Activated naive CD8-positive, alpha-beta T cell treated with anti-CD3 and anti-CD28 coated beads for 36 hours (primary cell): ENCODE data around the gene LRRC14B. TPM values are rescaled to one million over a fixed set of nuclear protein-coding genes. Genes with fewer than 3 reads are reported as not detected.
"Not testable (repeated sequence)": the region's sequence is repeated elsewhere in the genome, so short reads cannot be mapped to it uniquely, and the experiment has no call there.

Source experiments
- DNase-seq: peaks from one replicate; pipeline ENCODE4 v3.0.0; 2021
- H3K27ac Mint-ChIP-seq: one replicate; pipeline ENCODE4 v1.8.0; 2022; ENCODE audit warnings: mild to moderate bottlenecking, moderate library complexity, mixed read lengths
- H3K27me3 Mint-ChIP-seq: one replicate; pipeline ENCODE4 v1.8.0; 2022; ENCODE audit warnings: mild to moderate bottlenecking, mixed read lengths
- H3K36me3 Mint-ChIP-seq: one replicate; pipeline ENCODE4 v1.8.0; 2021; ENCODE audit warnings: mild to moderate bottlenecking, mixed read lengths
- H3K4me1 Mint-ChIP-seq: one replicate; pipeline ENCODE4 v1.8.0; 2021; ENCODE audit warnings: mixed read lengths
- H3K4me3 Mint-ChIP-seq: one replicate; pipeline ENCODE4 v1.8.0; 2022; ENCODE audit warnings: mild to moderate bottlenecking, moderate library complexity, mixed read lengths
- H3K9me3 Mint-ChIP-seq: one replicate; pipeline ENCODE4 v1.8.0; 2022; ENCODE audit warnings: mixed read lengths
- total RNA-seq, 2 experiments: library from RNA; stranded (reverse); gene quantifications; one replicate each; pipeline ENCODE4 v1.2.3, GENCODE V29; 2021

Gene LRRC14B
- total RNA-seq, 2 experiments from 2014 or later, result 0.23 TPM; not detected in 1

GRCh38 chr5:199950-200645 is 8.8 kb downstream of the LRRC14B start:
- no peaks in the 10 kb centered on the region for H3K9me3 Mint-ChIP-seq
- no peaks in the 10 kb centered on the region for H3K4me1 Mint-ChIP-seq
- H3K36me3 Mint-ChIP-seq, result no peaks in the 10 kb centered on the region
- H3K27me3 Mint-ChIP-seq, result no peaks in the 10 kb centered on the region
- no peak for DNase-seq
- H3K4me3 Mint-ChIP-seq, result no peak overlapping the region
- H3K27ac Mint-ChIP-seq, result no peak overlapping the region

GRCh38 chr5:200985-201384 is 9.7 kb downstream of the LRRC14B start:
- H3K27me3 Mint-ChIP-seq, result no peaks in the 10 kb centered on the region
- H3K27ac Mint-ChIP-seq, result no peak overlapping the region
- no peaks in the 10 kb centered on the region for H3K4me1 Mint-ChIP-seq
- DNase-seq, result no peak
- H3K9me3 Mint-ChIP-seq, result no peaks in the 10 kb centered on the region
- H3K4me3 Mint-ChIP-seq, result no peak overlapping the region
- H3K36me3 Mint-ChIP-seq, result no peaks in the 10 kb centered on the region

DNA sequence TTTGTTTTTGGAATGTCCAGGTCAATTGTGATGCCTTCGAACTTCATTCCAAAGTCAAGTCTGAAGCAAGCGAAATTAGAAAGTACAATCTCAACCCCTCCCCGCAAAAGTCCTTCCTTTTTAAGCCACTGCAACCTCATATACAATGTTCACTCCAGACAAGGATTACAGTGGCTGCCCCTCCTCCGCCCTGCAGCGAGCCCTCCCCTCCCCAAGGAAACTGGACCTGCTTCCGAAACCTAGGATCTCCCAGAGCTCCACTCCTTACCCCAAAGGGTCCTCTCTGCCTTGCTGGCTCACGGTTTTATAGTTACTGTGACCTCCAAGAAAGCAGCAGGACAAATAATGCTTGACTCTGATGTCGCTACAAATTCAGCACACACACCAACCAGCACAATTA is 10.4 kb downstream of the LRRC14B start:
- Mint-ChIP-seq H3K36me3 (no peaks in the 10 kb centered on the region), H3K27ac (no peak overlapping the region), H3K4me1 (no peaks in the 10 kb centered on the region), H3K27me3 (no peaks in the 10 kb centered on the region), H3K9me3 (no peaks in the 10 kb centered on the region), H3K4me3 (no peak overlapping the region)
- no peak for DNase-seq

DNA sequence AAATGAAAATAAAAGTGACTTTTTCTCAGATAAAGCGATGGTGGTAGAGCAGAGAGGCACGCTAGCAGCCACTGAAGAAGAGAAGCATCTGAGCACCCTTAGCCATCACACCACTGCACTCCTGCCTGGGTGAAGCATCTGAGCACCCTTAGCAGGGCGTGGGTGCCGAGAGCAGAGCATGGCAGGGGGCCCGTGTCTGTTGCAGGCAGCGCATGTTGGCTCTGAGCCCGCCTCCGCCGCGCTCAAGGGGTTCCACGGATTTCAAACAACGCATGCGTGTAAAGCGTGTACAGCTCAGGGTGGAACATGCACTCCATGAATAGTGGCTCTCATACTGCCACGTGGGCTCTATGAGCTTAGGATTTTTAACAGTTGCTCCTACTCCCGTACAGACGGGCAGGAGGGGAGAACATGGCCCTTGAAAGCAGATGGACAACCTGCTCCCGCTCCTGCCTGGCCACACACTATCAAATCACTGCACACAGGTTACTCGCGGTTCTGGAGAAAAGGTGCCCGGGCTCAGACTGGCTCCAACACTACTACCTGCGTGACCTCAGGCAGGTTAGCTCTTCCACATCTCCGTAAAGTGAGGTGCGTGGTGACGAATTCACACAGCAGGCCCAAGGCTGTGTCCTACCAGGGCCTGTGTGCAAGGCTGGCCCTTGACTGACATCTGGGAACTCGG is 12.1 kb downstream of the LRRC14B start:
- no peak for DNase-seq
- no peaks in the 10 kb centered on the region for H3K36me3 Mint-ChIP-seq
- H3K27ac Mint-ChIP-seq, result no peak overlapping the region
- no peaks in the 10 kb centered on the region for H3K9me3 Mint-ChIP-seq
- H3K4me1 Mint-ChIP-seq, result no peaks in the 10 kb centered on the region
- no peak overlapping the region for H3K4me3 Mint-ChIP-seq
- H3K27me3 Mint-ChIP-seq, result no peaks in the 10 kb centered on the region

GRCh38 chr5:204001-204400 is 12.7 kb downstream of the LRRC14B start:
- no peaks in the 10 kb centered on the region for H3K9me3 Mint-ChIP-seq
- no peak overlapping the region for H3K27ac Mint-ChIP-seq
- no peaks in the 10 kb centered on the region for H3K27me3 Mint-ChIP-seq
- no peak overlapping the region for H3K4me3 Mint-ChIP-seq
- H3K4me1 Mint-ChIP-seq, result peaks cover 3% of the 10 kb centered on the region
- DNase-seq, result no peak
- no peaks in the 10 kb centered on the region for H3K36me3 Mint-ChIP-seq

DNA sequence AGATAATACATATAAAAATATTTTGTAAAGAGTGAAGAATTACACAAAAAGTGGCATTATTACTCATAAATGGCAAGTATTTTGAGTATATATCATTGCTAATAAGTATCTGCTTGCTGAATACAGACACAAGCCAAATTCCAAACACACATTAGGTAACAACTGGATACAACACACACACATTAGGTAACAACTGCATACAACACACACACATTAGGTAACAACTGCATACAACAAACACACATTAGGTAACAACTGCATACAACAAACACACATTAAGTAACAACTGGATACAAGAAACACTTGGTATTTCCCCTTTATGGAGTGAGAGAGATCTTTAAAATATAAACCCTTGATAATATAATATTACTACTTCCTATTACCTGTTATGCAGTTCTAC is 13.2 kb downstream of the LRRC14B start:
- Mint-ChIP-seq H3K4me3 (no peak overlapping the region), H3K36me3 (no peaks in the 10 kb centered on the region), H3K27ac (no peak overlapping the region), H3K4me1 (peaks cover 3% of the 10 kb centered on the region), H3K27me3 (no peaks in the 10 kb centered on the region), H3K9me3 (no peaks in the 10 kb centered on the region)
- DNase-seq, result no peak

DNA sequence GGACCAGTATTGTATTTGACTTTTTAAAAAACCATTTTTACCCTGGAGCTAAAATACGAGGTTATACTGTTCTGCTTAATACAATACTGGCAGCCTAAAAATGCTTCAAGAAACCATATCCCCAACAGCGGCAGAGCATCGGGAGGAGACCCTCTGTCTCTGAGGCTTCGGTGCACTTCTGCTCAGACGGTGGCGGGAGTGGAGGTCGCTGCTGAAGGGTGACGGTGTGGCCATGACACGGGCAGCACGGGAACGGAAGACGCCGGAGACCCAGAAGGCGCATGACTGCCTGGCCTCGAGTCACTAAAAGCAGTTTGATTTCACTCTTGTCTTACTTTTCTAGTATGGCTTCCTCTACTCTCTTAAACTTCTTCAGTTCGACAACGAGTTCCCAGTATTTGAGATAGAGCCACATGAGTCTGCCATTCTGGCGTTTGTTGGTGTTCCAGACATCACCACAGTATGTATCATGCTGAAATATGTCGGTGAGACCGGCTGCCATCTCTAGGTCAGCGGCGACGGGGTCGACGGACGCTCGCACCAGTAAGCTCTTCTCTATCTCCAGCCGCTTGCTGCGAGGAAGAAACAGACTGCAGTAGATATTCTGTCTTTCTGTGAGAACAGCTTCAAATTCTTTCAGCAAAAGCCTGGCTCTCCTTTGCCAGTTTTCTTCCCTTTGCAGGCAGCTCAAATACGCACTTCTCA is 13.8 kb downstream of the LRRC14B start:
- Mint-ChIP-seq H3K27me3 (no peaks in the 10 kb centered on the region), H3K27ac (no peak overlapping the region), H3K36me3 (no peaks in the 10 kb centered on the region), H3K4me1 (peaks cover 10% of the 10 kb centered on the region), H3K9me3 (no peaks in the 10 kb centered on the region), H3K4me3 (no peak overlapping the region)
- no peak for DNase-seq

- H3K27me3 Mint-ChIP-seq, result no peaks in the 10 kb centered on the region
- no peak overlapping the region for H3K4me3 Mint-ChIP-seq
These were observed 15.1 kb downstream of the LRRC14B start for GRCh38 chr5:206406-206805.

GRCh38 chr5:206927-207536 is 15.7 kb downstream of the LRRC14B start:
- DNase-seq, result no peak
- Mint-ChIP-seq H3K4me1 (peaks cover 13% of the 10 kb centered on the region), H3K27ac (no peak overlapping the region), H3K9me3 (no peaks in the 10 kb centered on the region), H3K27me3 (no peaks in the 10 kb centered on the region), H3K36me3 (no peaks in the 10 kb centered on the region), H3K4me3 (no peak overlapping the region)

More at GRCh38 chr5:206406-206805, 15.1 kb downstream of the LRRC14B start:
- Mint-ChIP-seq H3K36me3 (no peaks in the 10 kb centered on the region), H3K27ac (no peak overlapping the region), H3K4me1 (peaks cover 13% of the 10 kb centered on the region), H3K9me3 (no peaks in the 10 kb centered on the region)
- DNase-seq, result no peak

DNA sequence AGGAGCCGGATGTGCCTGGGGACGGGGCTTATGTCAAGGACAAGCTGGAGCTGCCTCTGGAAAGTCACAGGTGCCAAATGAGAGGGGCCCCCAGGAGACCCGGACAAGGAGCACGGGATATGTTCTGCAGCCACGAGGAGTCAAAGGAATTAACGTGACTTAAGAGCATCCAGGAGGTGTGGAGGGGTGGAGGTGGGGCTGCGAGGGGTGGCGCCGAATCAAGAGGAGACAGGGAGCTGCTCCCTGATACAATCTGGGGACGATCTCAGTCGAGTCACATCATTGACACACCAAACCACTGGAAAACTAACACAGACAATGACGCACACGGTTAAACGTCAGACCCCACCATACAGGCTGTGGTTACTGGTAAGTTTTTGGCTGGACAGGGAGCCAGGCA is 16.3 kb downstream of the LRRC14B start:
- Mint-ChIP-seq H3K4me3 (no peak overlapping the region), H3K36me3 (no peaks in the 10 kb centered on the region), H3K4me1 (peaks cover 13% of the 10 kb centered on the region), H3K27me3 (no peaks in the 10 kb centered on the region), H3K27ac (no peak overlapping the region), H3K9me3 (no peaks in the 10 kb centered on the region)
- no peak for DNase-seq

DNA sequence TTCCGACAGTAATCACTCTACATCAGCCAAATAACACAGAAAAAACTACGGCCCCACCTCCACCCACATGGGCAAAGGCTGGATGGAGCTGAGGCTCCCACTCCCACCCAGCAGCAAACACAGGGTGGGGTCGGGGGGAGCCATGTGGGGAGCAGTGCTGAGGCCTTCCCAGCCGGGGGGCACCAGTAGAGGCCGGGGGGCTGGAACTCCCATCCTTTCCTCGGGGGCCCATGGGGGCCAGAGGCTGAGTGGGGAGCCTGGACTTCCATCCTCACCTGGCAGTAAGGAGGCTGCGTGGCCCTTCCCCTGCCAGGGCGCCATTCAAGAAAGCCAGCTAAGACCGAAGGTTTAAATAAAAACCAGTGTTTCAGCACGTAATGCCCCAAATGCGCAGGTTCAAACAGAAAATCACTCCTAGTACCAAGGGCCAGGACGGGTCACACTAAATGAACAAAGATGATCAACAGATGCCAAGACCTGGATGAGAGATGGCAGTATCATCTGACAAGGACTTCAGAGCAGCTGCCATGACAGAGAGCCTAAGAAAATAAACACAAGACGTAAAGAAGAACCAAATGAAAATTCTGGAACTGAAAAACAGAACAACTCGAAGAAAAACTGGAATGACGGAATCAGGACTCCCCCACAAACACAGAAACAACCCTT is 17.3 kb downstream of the LRRC14B start:
- H3K36me3 Mint-ChIP-seq, result peaks cover 1% of the 10 kb centered on the region
- no peak for DNase-seq
- H3K9me3 Mint-ChIP-seq, result no peaks in the 10 kb centered on the region
- H3K27ac Mint-ChIP-seq, result no peak overlapping the region
- H3K4me3 Mint-ChIP-seq, result no peak overlapping the region
- H3K27me3 Mint-ChIP-seq, result no peaks in the 10 kb centered on the region
- peaks cover 15% of the 10 kb centered on the region for H3K4me1 Mint-ChIP-seq

DNA sequence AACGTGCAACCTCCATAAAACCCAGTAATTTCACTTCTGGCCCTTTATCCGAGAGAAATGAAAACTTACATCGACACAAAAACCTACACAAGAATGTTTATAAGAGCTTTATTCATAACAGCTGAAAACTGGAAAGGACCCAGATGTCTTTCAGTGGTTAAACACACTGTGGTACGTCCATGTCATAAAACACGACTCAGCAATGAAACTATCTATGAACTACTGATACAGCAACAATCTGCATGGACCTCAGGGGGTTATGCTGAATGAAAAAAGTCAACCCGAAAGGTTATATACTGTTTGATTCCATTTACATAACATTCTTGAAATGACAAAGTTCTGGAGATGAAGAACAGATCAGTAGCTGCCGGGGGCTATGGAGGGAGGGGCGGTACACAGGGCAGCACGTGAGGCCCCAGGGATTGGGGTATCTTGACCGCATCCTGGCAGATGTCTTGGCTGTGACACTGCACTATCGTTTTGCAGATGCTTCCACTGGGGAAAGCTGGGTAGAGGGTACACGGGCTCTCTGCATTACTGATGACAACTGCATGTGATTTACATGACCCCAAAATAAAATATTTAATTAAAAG is 22.6 kb downstream of the LRRC14B start:
- DNase-seq, result no peak
- Mint-ChIP-seq H3K4me1 (peaks cover 36% of the 10 kb centered on the region), H3K4me3 (peak overlapping the region; percentile 58), H3K27me3 (no peaks in the 10 kb centered on the region), H3K27ac (peak overlapping the region; percentile 87), H3K9me3 (no peaks in the 10 kb centered on the region), H3K36me3 (peaks cover 21% of the 10 kb centered on the region)

DNA sequence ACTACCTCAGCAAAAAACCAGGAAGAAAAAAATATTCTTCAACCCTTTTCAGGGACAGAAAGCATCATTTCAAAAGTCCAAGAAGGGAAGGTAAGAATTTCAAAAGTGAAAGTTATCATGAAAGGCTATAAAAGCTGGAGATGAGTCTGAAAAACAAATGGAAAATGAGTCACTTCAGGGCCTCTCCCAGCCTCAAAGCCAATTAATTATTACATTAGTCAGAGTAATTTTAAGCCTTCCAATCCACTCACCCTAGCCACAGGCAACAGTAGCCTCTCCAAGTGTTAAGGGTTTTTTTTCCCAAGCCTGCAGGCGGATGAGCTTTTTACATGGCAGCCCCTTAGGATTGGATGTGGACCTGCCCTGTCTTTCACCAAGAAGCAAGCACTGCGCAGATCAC is 24.0 kb downstream of the LRRC14B start:
- DNase-seq, H3K9me3 Mint-ChIP-seq, H3K27me3 Mint-ChIP-seq: not testable (repeated sequence)
- Mint-ChIP-seq H3K27ac (peak overlapping the region; percentile 87), H3K36me3 (peaks cover 21% of the 10 kb centered on the region), H3K4me1 (peaks cover 34% of the 10 kb centered on the region), H3K4me3 (peak overlapping the region; percentile 58)

DNA sequence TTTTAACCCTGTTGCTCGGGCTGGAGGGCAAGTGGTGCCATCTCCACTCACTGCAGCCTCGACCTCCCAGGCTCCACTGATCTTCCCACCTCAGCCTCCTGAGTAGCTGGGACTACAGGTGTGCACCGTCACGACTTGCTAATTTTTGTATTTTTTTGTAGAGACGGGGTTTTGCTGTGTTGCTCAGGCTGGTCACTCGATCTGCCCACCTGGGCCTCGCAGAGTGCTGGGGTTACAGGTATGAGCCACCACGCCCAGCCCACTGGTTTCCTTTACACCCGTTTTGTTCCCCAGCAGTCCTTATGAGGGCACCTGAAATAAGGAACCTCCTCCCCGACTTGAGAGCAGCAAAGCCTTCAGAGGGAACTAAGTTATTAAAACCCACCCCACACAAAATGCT is 24.8 kb downstream of the LRRC14B start:
- Mint-ChIP-seq H3K36me3 (peaks cover 21% of the 10 kb centered on the region), H3K4me3 (peak overlapping the region; percentile 58), H3K4me1 (peaks cover 40% of the 10 kb centered on the region), H3K27ac (peak overlapping the region; percentile 87)
- not testable (repeated sequence) for H3K27me3 Mint-ChIP-seq, DNase-seq, H3K9me3 Mint-ChIP-seq
